WERI-Rb-1 (cell line): ENCODE measurements around the gene ACAT2.

Experiments used
- DNase-seq: peaks from one replicate; pipeline ENCODE4 v3.0.0-alpha.2; 2020
- H3K27ac ChIP-seq: fragments of 250-450 bp; sonication (Bioruptor Pico); 2 replicates; pipeline ENCODE4 v1.5.1; 2020; ENCODE audit warnings: mild to moderate bottlenecking, moderate library complexity
- H3K27me3 ChIP-seq: fragments of 250-450 bp; sonication (Bioruptor Pico); 2 replicates; pipeline ENCODE4 v1.5.1; 2021; ENCODE audit warnings: mild to moderate bottlenecking, low read depth, moderate library complexity; ENCODE audit not compliant: insufficient read depth, severe bottlenecking
- H3K36me3 ChIP-seq: fragments of 250-450 bp; sonication (Bioruptor Pico); 2 replicates; pipeline ENCODE4 v1.5.1; 2020; ENCODE audit warnings: mild to moderate bottlenecking, moderate library complexity
- H3K4me3 ChIP-seq: 2 replicates; pipeline ENCODE4 v1.5.1; 2011; ENCODE audit warnings: low read depth, mild to moderate bottlenecking, control low read depth, low read length
- H3K9me3 ChIP-seq: fragments of 250-450 bp; sonication (Bioruptor Pico); 2 replicates; pipeline ENCODE4 v1.5.1; 2021; ENCODE audit warnings: mild to moderate bottlenecking, moderate library complexity; ENCODE audit not compliant: severe bottlenecking
- CTCF ChIP-seq: IDR thresholded peaks from 2 replicates; pipeline ENCODE4 v1.5.1; 2011; ENCODE audit warnings: low read depth, mild to moderate bottlenecking, control low read depth, inconsistent platforms, low read length

The ACAT2 gene

DNA sequence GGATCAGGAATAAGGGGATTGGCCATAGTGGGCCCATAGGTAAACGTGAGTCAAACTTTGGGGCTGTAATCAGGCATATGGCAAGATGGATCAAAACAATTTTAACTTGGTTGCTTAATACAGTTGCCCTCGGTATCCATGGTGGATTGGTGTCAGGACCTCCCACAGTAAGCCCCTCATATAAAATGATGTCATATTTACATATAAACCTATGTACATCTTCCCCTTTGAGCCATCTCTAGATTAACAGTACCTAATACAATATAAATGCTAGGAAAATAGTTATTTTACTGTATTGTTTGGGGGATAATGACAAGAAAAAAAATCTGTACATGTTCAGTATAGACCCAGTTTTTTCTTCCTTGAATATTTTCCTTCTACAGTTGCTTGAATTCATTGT lies 7.4 kb upstream of the ACAT2 start:
- H3K36me3 ChIP-seq, result peaks cover 72% of the 10 kb centered on the region
- H3K9me3 ChIP-seq, result no peaks in the 10 kb centered on the region
- H3K27me3 ChIP-seq, result no peaks in the 10 kb centered on the region
- no peak for TF ChIP-seq CTCF
- no peak for DNase-seq
- H3K27ac ChIP-seq, result no peak overlapping the region
- no peak overlapping the region for H3K4me3 ChIP-seq

- no peak for DNase-seq
- Histone ChIP-seq H3K27ac (no peak overlapping the region), H3K27me3 (no peaks in the 10 kb centered on the region), H3K4me3 (no peak overlapping the region), H3K9me3 (no peaks in the 10 kb centered on the region), H3K36me3 (peaks cover 69% of the 10 kb centered on the region)
- TF ChIP-seq CTCF, result no peak
Observed at GRCh38 chr6:159754959-159755914, 6.6 kb upstream of the ACAT2 start.

DNA sequence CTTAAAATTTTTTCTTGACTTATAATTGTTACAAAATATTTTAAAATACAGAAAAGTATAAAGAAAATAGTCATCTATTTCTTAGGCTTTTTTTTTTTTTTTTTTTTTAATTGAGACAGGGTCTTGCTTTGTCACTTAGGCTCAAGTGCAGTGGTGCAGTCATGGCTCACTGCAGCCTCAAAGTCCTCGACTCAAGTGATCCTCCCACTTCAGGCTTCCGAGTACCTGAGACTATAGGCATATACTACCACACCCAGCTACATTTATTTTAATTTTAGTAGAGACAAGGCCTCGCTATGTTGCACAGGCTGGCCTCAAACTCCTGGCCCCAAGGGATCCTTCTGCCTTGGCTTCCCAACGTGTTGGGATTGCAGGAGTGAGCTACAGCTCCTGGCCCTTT lies 5.3 kb upstream of the ACAT2 start:
- DNase-seq, result no peak
- TF ChIP-seq CTCF, result no peak

GRCh38 chr6:159758031-159759001 lies 3.5 kb upstream of the ACAT2 start:
- no peaks in the 10 kb centered on the region for H3K27me3 ChIP-seq
- no peak for DNase-seq
- no peak overlapping the region for H3K4me3 ChIP-seq
- H3K36me3 ChIP-seq, result peaks cover 68% of the 10 kb centered on the region
- no peak overlapping the region for H3K27ac ChIP-seq
- H3K9me3 ChIP-seq, result no peaks in the 10 kb centered on the region
- TF ChIP-seq CTCF, result peak; percentile 51

More for the DNA sequence above, 5.3 kb upstream of the ACAT2 start:
- Histone ChIP-seq H3K27me3 (no peaks in the 10 kb centered on the region), H3K4me3 (no peak overlapping the region), H3K9me3 (no peaks in the 10 kb centered on the region), H3K27ac (no peak overlapping the region), H3K36me3 (peaks cover 70% of the 10 kb centered on the region)

- no peak overlapping the region for H3K27ac ChIP-seq
Observed at GRCh38 chr6:159759645-159760044, 2.2 kb upstream of the ACAT2 start.

More at GRCh38 chr6:159759645-159760044, 2.2 kb upstream of the ACAT2 start:
- Histone ChIP-seq H3K27me3 (no peaks in the 10 kb centered on the region), H3K36me3 (peaks cover 66% of the 10 kb centered on the region), H3K9me3 (no peaks in the 10 kb centered on the region), H3K4me3 (no peak overlapping the region)
- TF ChIP-seq CTCF, result no peak
- DNase-seq, result no peak
